H1 (cell line): Measurements from ENCODE around the gene SMAD6. TPM values are rescaled to one million over a fixed set of nuclear protein-coding genes. Genes with fewer than 3 reads are reported as not detected.

Source experiments
- CTCF ChIA-PET: fragments of 300-600 bp; sonication (Branson Sonifier 250); formaldehyde crosslinking; loops from one replicate; lab custom pipeline; 2021; ENCODE audit not compliant: partially characterized antibody; lab: Charles Lee
- POLR2A ChIA-PET: fragments of 300-600 bp; sonication (Branson Sonifier 250); formaldehyde crosslinking; loops from one replicate; lab custom pipeline; 2021; ENCODE audit warnings: inconsistent platforms; ENCODE audit not compliant: partially characterized antibody; lab: Charles Lee
- DNase-seq, 2 experiments: peaks; one replicate each; pipeline versions ENCODE4 v3.0.0 to v3.0.0-alpha.2; 2010 to 2022; ENCODE audit warnings: low spot score in 2 of 2, low read depth in 1 of 2, mixed read lengths in 1 of 2
- FAIRE-seq: peaks from 2 replicates; lab custom pipeline; 2011; peaks lifted over from hg19 to GRCh38; lab: Jason Lieb, UNC
- H2AFZ ChIP-seq: 2 replicates; pipeline ENCODE4 v1.8.1; 2012; ENCODE audit warnings: low read length, inconsistent platforms
- H2AK5ac ChIP-seq: 2 replicates; pipeline ENCODE4 v1.6.1; 2013; ENCODE audit warnings: low read depth, low read length
- H2BK120ac ChIP-seq: replicated peaks from 2 replicates; pipeline ENCODE3; 2013; ENCODE audit warnings: low read depth, low read length, inconsistent platforms
- H2BK12ac ChIP-seq: 2 replicates; pipeline ENCODE4 v1.6.1; 2013; ENCODE audit warnings: low read depth, low read length
- H2BK15ac ChIP-seq: 2 replicates; pipeline ENCODE4 v1.6.1; 2013; ENCODE audit warnings: low read length
- H2BK20ac ChIP-seq: 2 replicates; pipeline ENCODE4 v1.6.1; 2013; ENCODE audit warnings: low read length
- H2BK5ac ChIP-seq: 2 replicates; pipeline ENCODE4 v1.6.1; 2013; ENCODE audit warnings: low read depth, low read length
- H3K14ac ChIP-seq: 2 replicates; pipeline ENCODE4 v1.6.1; 2013; ENCODE audit warnings: inconsistent platforms; ENCODE audit not compliant: insufficient read length
- H3K18ac ChIP-seq: 2 replicates; pipeline ENCODE4 v1.6.1; 2013; ENCODE audit warnings: low read length; ENCODE audit errors: extremely low read depth
- H3K23ac ChIP-seq: 2 replicates; pipeline ENCODE4 v1.6.1; 2013; ENCODE audit warnings: inconsistent platforms; ENCODE audit not compliant: insufficient read length
- H3K23me2 ChIP-seq: 2 replicates; pipeline ENCODE4 v1.6.1; 2013; ENCODE audit warnings: low read depth, low read length
- H3K27ac ChIP-seq: 2 replicates; pipeline ENCODE4 v1.6.1; 2011; ENCODE audit warnings: low read depth, low read length, inconsistent platforms
- H3K27me3 ChIP-seq, 4 experiments: replicated peaks in 1 of 4; 1 replicate in 1 of 4; 2 replicates in 3 of 4; pipeline versions ENCODE4 v1.6.1 to v1.8.1; 2011 to 2013; ENCODE audit warnings: low read length in 3 of 4, mild to moderate bottlenecking in 3 of 4, inconsistent platforms in 2 of 4, mixed read lengths in 2 of 4, moderate library complexity in 1 of 4; ENCODE audit not compliant: control insufficient read depth in 3 of 4, insufficient read depth in 3 of 4; ENCODE audit errors: extremely low read depth in 1 of 4
- H3K36me3 ChIP-seq, 4 experiments: 2 replicates each; pipeline versions ENCODE4 v1.6.1 to v1.8.1; 2011 to 2013; ENCODE audit warnings: mild to moderate bottlenecking in 4 of 4, low read length in 3 of 4, moderate library complexity in 2 of 4, control low read depth in 1 of 4, inconsistent platforms in 1 of 4; ENCODE audit not compliant: insufficient read depth in 4 of 4, control insufficient read depth in 2 of 4
- H3K4ac ChIP-seq: replicated peaks from 2 replicates; pipeline ENCODE3; 2013; ENCODE audit warnings: low read length, low read depth, mixed read lengths, inconsistent platforms; ENCODE audit not compliant: insufficient read length
- H3K4me1 ChIP-seq, 4 experiments: replicated peaks in 1 of 4; 1 replicate in 1 of 4; 2 replicates in 3 of 4; pipeline versions ENCODE4 v1.6.1 to v1.8.1; 2011 to 2013; ENCODE audit warnings: low read length in 3 of 4, inconsistent platforms in 2 of 4, mixed read lengths in 1 of 4; ENCODE audit not compliant: insufficient read depth in 4 of 4, control insufficient read depth in 3 of 4
- H3K4me2 ChIP-seq, 2 experiments: 2 replicates each; pipeline versions ENCODE4 v1.6.1 to v1.8.1; 2011 to 2013; ENCODE audit warnings: low read depth in 2 of 2, low read length in 2 of 2, control low read depth in 1 of 2, inconsistent platforms in 1 of 2, mild to moderate bottlenecking in 1 of 2; ENCODE audit not compliant: insufficient read depth in 1 of 2
- H3K4me3 ChIP-seq, 4 experiments: fragments of 200-600, 300-600 bp in 1 of 4; sonication (generic), shearing (Covaris generic), sonication (Bioruptor Twin) in 1 of 4; 2 replicates each; pipeline versions ENCODE4 v1.5.1 to v1.8.1; 2011 to 2016; ENCODE audit warnings: low read length in 4 of 4, low read depth in 3 of 4, control low read depth in 2 of 4, inconsistent platforms in 2 of 4, mild to moderate bottlenecking in 2 of 4, mixed read lengths in 1 of 4, moderate library complexity in 1 of 4; ENCODE audit not compliant: insufficient read depth in 2 of 4; ENCODE audit errors: extremely low read depth in 1 of 4
- H3K56ac ChIP-seq: replicated peaks from 2 replicates; pipeline ENCODE3; 2013; ENCODE audit warnings: low read depth, mild to moderate bottlenecking, mixed read lengths, low read length, inconsistent platforms; ENCODE audit not compliant: insufficient read length
- H3K79me1 ChIP-seq: 2 replicates; pipeline ENCODE4 v1.6.1; 2013; ENCODE audit warnings: low read depth, low read length, control low read depth
- H3K79me2 ChIP-seq, 2 experiments: 2 replicates each; pipeline versions ENCODE4 v1.6.1 to v1.8.1; 2012 to 2013; ENCODE audit warnings: low read length in 2 of 2, mild to moderate bottlenecking in 2 of 2, inconsistent platforms in 1 of 2; ENCODE audit not compliant: insufficient read depth in 2 of 2, control insufficient read depth in 1 of 2
- H3K9ac ChIP-seq, 4 experiments: replicated peaks in 1 of 4; 1 replicate in 1 of 4; 2 replicates in 3 of 4; pipeline versions ENCODE4 v1.6.1 to v1.8.1; 2011 to 2013; ENCODE audit warnings: low read depth in 3 of 4, low read length in 3 of 4, control low read depth in 2 of 4, mild to moderate bottlenecking in 2 of 4, moderate library complexity in 2 of 4, inconsistent platforms in 1 of 4; ENCODE audit errors: extremely low read depth in 1 of 4
- H3K9me3 ChIP-seq, 2 experiments: 2 replicates each; pipeline versions ENCODE4 v1.6.1 to v1.8.1; 2012 to 2013; ENCODE audit warnings: mild to moderate bottlenecking in 2 of 2, moderate library complexity in 2 of 2, control low read depth in 1 of 2, inconsistent platforms in 1 of 2, low read depth in 1 of 2, low read length in 1 of 2, mixed read lengths in 1 of 2; ENCODE audit not compliant: insufficient read depth in 2 of 2
- H4K20me1 ChIP-seq, 2 experiments: replicated peaks in 1 of 2; 2 replicates each; pipeline versions ENCODE3 to v1.8.1; 2011 to 2013; ENCODE audit warnings: inconsistent platforms in 2 of 2, low read length in 2 of 2, mild to moderate bottlenecking in 1 of 2; ENCODE audit not compliant: insufficient read depth in 2 of 2, control insufficient read depth in 1 of 2
- H4K5ac ChIP-seq: 2 replicates; pipeline ENCODE4 v1.6.1; 2013; ENCODE audit warnings: low read length, low read depth, mixed read lengths, inconsistent platforms; ENCODE audit not compliant: insufficient read length
- H4K8ac ChIP-seq: 2 replicates; pipeline ENCODE4 v1.8.0; 2013; ENCODE audit warnings: mild to moderate bottlenecking, moderate library complexity, low read length, inconsistent platforms; ENCODE audit not compliant: insufficient read depth; ENCODE audit errors: extremely low read depth
- H4K91ac ChIP-seq: replicated peaks from 2 replicates; pipeline ENCODE3; 2013; ENCODE audit warnings: low read length, mixed read lengths, inconsistent platforms; ENCODE audit not compliant: insufficient read length
- CEBPB ChIP-seq: IDR thresholded peaks from 2 replicates; pipeline ENCODE4 v1.6.1; 2012; ENCODE audit warnings: low read depth, low read length
- CHD2 ChIP-seq: IDR thresholded peaks from 2 replicates; pipeline ENCODE4 v1.6.1; 2012; ENCODE audit warnings: low read length, improper control_type of control experiment
- KDM4A ChIP-seq: IDR thresholded peaks from one replicate; pipeline ENCODE4 v1.7.1; 2012; ENCODE audit warnings: low read depth, mild to moderate bottlenecking, moderate library complexity, low read length, inconsistent platforms; ENCODE audit not compliant: severe bottlenecking
- WGBS, 2 experiments: shearing (Covaris generic) in 1 of 2; methylation state at CpG; one replicate each; pipeline versions ENCODE4 v1.1.6 to v1.1.7; 2013 to 2015; ENCODE audit warnings: low lambda C conversion rate in 2 of 2, mixed read lengths in 2 of 2, inconsistent platforms in 1 of 2, low coverage in 1 of 2, missing lambda C conversion rate in 1 of 2; ENCODE audit not compliant: insufficient replicate concordance in 2 of 2, insufficient coverage in 1 of 2, insufficient read length in 1 of 2; ENCODE audit errors: extremely low coverage in 1 of 2, missing lambda C conversion rate in 1 of 2; 5-methylcytosine and 5-hydroxymethylcytosine counted together
- polyA plus RNA-seq, 7 experiments: library from polyadenylated mRNA; depleted of rRNA in 3 of 7; stranded (reverse) in 5 of 7; unstranded in 2 of 7; fragments of >200 nt in 5 of 7; fragments of 200-250 nt in 2 of 7; gene quantifications; 1 replicate in 5 of 7; 2 replicates in 1 of 7; 4 replicates in 1 of 7; pipeline versions ENCODE4 v1.2.1 to v1.2.3, GENCODE V29; 2011 to 2013; ENCODE audit warnings: missing spikeins in 2 of 7, mixed read lengths in 2 of 7
- total RNA-seq: library from RNA; stranded (reverse); fragmentation: NEBNext Ultra II Directional; extraction: Animal tissue kit (Norgen Biotek cat#: 25700); gene quantifications from 2 replicates; pipeline ENCODE4 v1.2.1, GENCODE V29; 2021

Gene SMAD6
- total and polyA plus RNA-seq, 2 of the 8 experiments (the other 6 are each of a cell fraction or from before 2014, with no cell fraction given), result 1.8 to 7.0 TPM

GRCh38 chr15:66783725-66784124 is 81.7 kb downstream of the SMAD6 start:
- WGBS, 2 experiments, result 87% methylated on average over 7 of the region's 7 CpGs; no CpG with 5 or more reads in 1 of the 2 experiments
- Histone ChIP-seq H3K14ac (no peak overlapping the region), H2BK15ac (no peak overlapping the region), H4K91ac (no peak overlapping the region), H2BK12ac (no peak overlapping the region), H3K4me3 (no peak overlapping the region), H2BK5ac (no peak overlapping the region), H2AK5ac (peak overlapping the region; percentile 30; the same call in 1 of the 2 replicates), H3K23ac (no peak overlapping the region), H4K20me1 (peaks cover 0 to 2% of the 10 kb centered on the region in 2 experiments), H3K4ac (no peak overlapping the region), H3K18ac (no peak overlapping the region), H2BK20ac (no peak overlapping the region), H3K79me1 (no peaks in the 10 kb centered on the region), H3K56ac (no peak overlapping the region), H4K5ac (no peak overlapping the region), H3K23me2 (no peaks in the 10 kb centered on the region), H4K8ac (no peak overlapping the region), H3K27me3 (no peaks in the 10 kb centered on the region), H3K4me2 (no peak overlapping the region), H3K79me2 (no peaks in the 10 kb centered on the region), H2BK120ac (no peak overlapping the region), H3K27ac (no peak overlapping the region), H3K4me1 (peaks cover 3 to 9% (median 5%) of the 10 kb centered on the region in 4 experiments; a peak in 4 of 7 replicates), H3K9me3 (no peaks in the 10 kb centered on the region), H2AFZ (no peak overlapping the region), H3K36me3 (peaks cover 0 to 5% (median 0%) of the 10 kb centered on the region in 4 experiments; a peak in 1 of 8 replicates), H3K9ac (no peak overlapping the region)
- FAIRE-seq (no peak), DNase-seq (no peak)
- no peak for TF ChIP-seq KDM4A
- TF ChIP-seq CEBPB, result no peak
- TF ChIP-seq CHD2, result no peak
- POLR2A ChIA-PET, result no interaction called here
- CTCF ChIA-PET, result interaction anchor here (0.6 to 17.8 kb wide), 7 partner anchors 9 to 85 kb away, joined by 3 to 201 read pairs (median 3); no protein-coding TSS in a partner anchor
